Keratinocyte (primary cell): ENCODE measurements around the gene IER3.
"Not testable (repeated sequence)": the region's sequence is repeated elsewhere in the genome, so short reads cannot be mapped to it uniquely, and the experiment has no call there.

ENCODE experiments used
- CTCF ChIP-seq, 3 experiments: IDR thresholded peaks in 1 of 3; conservative IDR thresholded peaks in 1 of 3; optimal IDR thresholded peaks in 1 of 3; 2 replicates in 2 of 3; 3 replicates in 1 of 3; pipeline versions ENCODE3 to v1.5.1; 2011; ENCODE audit warnings: low read length in 3 of 3, mild to moderate bottlenecking in 3 of 3, moderate library complexity in 2 of 3, control low read depth in 1 of 3, inconsistent platforms in 1 of 3; ENCODE audit not compliant: insufficient read depth in 2 of 3; ENCODE audit errors: extremely low read depth in 1 of 3
- EZH2 ChIP-seq: IDR thresholded peaks from one replicate; pipeline ENCODE4 v1.6.1; 2012; ENCODE audit warnings: inconsistent platforms, mild to moderate bottlenecking, low read length, moderate library complexity

- not testable (repeated sequence) for TF ChIP-seq CTCF (optimal IDR thresholded peaks at IDR 0.05 in 1 of 3, IDR thresholded peaks at IDR 0.05 in 1 of 3, conservative IDR thresholded peaks at IDR 0.05 in 1 of 3; ENCODE audit: extremely low read depth in 1 of 3, insufficient read depth in 2 of 3, low read length in 3 of 3); EZH2
Measured at GRCh38 chr6:30765495-30765894, 21.1 kb upstream of the IER3 start.
